Astrocyte of the hippocampus (primary cell): ENCODE results near the gene RDH5.
A peak's percentile ranks its signal among the peaks of the same experiment; 100 is the strongest.

Source experiments
- DNase-seq: peaks from one replicate; pipeline ENCODE4 v3.0.0; 2011; ENCODE audit warnings: low read depth, low spot score

The RDH5 gene

GRCh38 chr12:55720071-55720564 is at the start of gene RDH5:
RDH5 (plus strand) TSS chr12:55720393; CDS start chr12:55721185, 792 bp downstream.
- DNase-seq: peak; percentile 79

DNA sequence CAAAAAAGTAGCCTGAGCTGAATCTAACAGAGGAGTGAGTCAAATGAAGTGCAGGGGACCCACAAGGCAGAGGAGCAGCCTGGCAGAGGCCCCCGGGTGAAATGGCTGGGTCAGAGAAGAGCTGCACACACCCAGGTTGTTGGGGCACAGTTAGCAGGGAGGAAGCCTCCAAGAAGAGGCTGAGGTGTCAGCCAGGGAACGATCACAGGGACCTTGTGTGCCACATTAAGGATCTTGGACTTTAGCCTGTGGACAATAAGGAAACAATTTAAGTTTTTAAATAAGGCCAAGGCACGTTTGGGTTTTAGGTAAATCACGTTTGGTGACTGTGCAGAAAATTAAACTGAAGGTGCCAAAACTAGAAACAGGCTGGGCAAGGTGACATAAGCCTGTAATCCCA is 48.4 kb upstream of the RDH5 start:
- no peak for DNase-seq

GRCh38 chr12:55673638-55674037 is 46.6 kb upstream of the RDH5 start:
- no peak for DNase-seq

DNA sequence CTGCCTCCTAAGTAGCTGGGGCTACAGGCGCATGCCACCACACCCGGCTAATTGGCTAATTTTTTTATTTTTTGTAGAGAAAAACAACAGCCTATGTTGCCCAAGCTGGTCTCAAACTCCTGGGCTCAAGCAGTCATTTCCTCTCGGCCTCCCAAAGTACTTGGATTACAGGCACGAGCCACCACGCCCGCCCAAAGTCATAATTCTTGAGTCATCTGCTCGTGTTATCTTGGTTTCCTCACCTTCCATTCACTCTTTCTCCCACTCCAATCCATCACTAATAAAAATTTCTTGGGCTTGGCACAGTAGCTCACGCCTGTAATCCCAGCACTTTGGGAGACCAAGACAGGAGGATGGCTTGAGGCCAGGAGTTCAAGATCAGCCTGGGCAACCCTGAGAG is 44.5 kb upstream of the RDH5 start:
- DNase-seq: no peak

DNA sequence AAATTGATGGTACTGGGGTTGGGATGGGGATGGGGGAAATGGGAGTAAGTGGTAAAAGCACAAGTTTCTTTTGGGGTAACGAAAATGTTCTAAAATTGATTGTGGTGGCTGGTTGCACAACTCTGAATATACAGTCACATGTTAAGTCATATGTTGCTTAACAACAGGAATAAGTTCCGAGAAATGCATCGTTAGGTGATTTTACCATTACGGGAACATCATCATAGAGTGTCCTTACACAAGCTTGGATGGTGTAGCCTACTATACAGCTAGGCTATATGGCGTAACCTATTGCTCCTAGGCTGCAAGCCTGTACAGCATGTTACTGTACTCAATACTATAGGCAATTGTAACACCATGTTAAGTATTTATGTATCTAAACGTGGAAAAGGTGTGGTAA is 43.5 kb upstream of the RDH5 start:
- no peak for DNase-seq

DNA sequence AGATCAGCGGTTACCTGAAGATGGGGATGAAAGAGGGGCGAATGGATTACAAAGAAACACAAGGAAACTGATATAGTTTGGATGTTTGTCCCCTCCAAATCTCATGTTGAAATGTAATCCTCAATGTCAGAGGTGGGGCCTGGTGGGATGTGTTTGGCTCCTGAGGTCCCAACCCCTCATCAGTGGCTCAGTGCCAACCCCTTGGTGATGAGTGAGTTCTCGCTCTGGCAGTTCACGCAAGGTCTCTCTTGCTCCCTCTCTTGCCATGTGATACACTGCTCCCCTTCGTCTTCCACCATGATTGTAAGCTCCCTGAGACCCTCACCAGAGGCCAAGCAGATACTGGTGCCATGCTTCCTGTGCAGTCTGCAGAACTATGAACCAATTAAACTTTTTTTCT is 40.5 kb upstream of the RDH5 start:
- DNase-seq: no peak

- peak; percentile 76 for DNase-seq
Measured at GRCh38 chr12:55681142-55682077, 38.8 kb upstream of the RDH5 start.

GRCh38 chr12:55682087-55682796 is 38.0 kb upstream of the RDH5 start:
- DNase-seq: no peak

DNA sequence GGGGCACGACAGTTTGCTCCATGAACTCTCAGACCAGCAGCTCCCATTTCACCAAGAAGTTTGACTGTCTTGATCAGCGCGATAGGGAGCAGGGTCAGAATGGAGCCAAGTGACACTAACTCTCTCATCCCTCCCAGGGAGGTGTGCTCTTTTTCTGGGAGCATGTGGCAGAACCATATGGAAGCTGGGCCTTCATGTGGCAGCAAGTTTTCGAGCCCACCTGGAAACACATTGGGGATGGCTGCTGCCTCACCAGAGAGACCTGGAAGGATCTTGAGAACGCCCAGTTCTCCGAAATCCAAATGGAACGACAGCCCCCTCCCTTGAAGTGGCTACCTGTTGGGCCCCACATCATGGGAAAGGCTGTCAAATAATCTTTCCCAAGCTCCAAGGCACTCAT is 36.5 kb upstream of the RDH5 start:
- no peak for DNase-seq

- no peak for DNase-seq
Measured at GRCh38 chr12:55684761-55685370, 35.3 kb upstream of the RDH5 start.

- DNase-seq: no peak
Measured at GRCh38 chr12:55685671-55686070, 34.5 kb upstream of the RDH5 start.

DNA sequence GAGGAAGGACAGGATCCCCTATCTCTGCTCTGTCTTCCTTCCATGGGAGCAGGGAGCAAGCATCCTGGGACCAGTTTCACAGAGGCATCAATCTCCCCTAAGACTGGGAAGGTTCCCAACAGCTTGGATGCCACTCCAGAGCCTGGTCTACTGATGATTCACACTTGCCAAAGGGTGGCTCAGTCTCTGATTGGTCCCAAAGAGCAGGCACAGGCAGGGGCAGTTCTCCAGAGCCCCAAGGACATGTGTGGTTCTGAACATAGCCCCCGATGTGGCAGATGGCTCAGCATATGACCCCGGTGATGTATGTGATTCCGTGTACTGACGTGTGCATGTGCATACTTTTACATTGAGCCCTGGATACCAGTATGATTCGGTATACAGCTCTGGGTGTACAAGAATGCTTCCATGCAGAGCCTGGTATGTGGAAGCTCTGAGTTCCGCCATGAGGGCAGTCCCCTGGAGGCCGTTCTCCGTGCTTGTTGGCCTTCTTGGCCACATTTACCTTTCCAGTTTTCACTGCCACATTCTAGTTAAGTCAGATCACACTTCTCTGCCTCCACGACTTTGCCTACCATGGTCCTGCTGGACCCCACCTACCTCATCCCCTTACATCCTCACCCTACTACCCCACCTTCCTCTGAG is 33.7 kb upstream of the RDH5 start:
- DNase-seq: peak; percentile 32

DNA sequence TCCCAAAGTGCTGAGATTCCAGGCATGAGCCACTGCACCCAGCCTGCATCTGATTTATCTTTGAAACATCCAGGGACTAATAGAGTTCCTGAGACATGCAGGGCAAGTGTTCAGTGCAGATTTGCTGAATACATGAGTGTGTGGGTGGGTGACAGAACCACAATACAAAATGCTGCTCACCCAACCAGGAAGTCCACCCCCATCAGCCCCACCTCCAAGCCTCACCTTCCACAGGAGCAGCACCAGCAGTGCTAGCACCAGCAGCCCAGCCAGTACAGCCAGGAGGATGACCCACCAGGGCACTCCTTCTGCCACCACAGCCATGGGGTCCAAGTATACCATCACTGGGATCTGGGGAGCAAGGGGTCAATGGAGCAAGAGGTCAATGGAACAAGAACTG is 32.4 kb upstream of the RDH5 start:
- DNase-seq: no peak

DNA sequence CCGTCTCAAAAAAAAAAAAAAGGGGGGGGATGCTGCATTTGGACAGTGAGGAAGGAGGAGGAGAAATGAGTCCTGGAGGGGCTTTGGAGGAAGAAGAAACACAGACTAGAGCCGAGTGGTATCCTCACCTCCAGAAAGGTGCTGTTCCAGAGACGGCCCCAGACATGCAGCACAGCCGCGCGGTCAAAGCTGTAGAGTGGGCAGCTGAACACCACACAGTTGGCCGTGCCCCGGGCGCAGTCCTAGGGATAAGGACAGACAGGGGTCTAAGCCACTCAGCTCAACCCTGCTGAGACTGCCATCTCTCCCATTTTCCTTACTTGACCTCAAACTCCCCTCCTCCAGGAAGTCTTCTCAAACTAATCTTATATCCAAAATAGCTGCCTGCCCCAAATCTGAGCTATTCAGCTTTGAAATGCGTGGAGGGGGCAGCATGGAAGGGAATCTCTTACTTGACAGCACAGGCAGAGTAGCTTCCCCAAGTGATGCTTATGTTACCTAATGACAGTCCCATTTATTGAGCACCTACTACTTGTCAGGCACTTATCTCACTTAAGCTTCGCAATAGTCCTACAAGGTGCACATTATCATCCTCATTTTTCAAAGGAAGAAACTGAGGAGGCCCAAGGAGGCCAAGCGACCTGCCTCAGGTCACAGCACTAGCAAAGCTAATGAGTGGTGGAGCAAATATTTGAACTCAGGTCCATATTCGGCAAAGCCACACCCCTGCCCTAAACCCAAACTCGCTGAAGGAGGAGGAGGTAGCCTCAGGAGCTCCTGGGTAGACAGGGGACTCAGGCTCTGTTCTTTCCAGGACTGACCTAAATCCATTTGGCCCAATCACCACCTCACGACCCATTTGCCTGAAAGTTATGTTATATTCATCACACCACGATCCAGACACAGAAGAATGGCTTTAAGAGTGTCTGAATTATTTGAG is 31.2 kb upstream of the RDH5 start:
- no peak for DNase-seq

GRCh38 chr12:55692631-55693322 is 27.4 kb upstream of the RDH5 start:
- DNase-seq: no peak

DNA sequence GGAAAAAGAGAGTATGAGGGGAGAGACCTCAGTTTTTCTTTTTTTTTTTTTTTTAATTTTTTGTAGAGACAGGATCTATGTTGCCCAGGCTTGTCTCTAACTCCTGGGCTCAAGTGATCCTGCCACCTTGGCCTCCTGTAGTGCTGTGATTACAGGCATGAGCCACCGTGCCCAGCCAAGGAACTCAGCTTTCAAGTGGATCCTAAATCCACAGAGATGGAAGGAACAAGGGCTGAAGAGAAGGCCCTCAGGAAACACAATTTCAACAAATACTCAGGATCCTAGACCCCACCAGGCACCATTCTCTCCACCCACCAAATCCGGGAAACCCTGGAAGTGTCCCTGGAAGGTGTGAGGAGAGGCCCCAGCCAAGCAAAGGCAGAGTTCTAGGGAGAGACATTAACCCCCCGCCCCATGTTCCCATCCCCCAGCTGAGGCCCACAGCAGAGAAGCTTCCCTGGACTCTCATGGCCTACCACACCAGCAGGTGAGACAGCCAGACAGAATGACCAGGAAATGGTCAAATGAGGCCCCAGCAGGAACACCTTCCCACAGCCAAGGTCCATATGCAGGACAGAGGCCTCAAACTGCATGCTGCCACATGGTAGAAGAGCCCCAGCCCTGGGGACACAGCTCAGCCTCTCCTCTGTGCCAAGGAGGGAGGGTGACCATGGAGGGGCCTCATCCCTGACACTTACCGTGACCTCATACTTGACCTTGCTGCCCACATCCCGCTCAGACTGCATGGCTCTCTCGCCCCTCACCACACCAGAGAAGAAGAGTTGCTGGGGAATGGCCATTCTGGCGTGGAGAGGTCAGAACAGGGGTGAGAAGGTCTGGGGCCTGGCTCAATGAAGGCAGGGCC is 26.6 kb upstream of the RDH5 start:
- DNase-seq: no peak

GRCh38 chr12:55694188-55694515 is 26.0 kb upstream of the RDH5 start:
- no peak for DNase-seq

DNA sequence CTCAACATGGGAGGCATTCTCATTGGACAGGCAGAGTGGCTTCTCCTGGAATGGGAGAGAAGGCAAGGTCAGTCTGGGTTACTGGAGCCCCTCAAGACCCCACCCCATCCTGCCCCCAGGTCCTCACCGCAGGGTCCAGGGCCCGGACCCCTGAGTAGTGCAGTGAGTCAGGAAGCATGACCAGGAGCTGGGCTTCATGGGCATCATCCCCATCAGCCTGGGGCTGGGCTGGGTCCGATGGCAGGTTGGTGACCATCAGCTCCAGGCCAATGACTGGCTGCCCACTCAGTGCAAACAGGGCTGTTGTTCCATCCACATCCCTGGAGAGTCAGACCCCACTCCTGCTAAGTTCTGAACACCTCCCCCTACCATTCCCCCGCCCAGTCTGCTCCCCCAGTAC is 25.5 kb upstream of the RDH5 start:
- DNase-seq: no peak

DNA sequence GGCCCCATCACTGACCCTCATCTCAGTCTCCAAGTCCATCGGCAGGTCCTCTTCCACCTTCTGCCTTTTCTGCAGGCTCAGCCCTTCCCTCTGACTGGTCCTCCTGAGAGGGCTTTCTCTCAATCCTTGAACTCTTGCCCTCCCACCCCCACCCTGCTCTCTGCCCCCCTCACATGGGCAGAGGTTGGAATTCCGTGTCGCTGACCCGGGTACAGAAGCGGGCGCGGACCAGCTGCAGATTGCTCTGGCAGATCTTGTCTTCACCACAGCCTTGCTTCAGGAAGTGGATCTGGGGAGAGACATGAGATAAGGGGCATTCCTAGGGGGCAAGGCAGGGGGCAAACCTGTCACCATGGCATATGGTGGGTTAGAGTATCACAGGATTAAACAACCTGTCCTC is 24.8 kb upstream of the RDH5 start:
- no peak for DNase-seq
